OCI-LY3 (cell line): ENCODE measurements around the gene PLEKHA8.

Experiments
- EZH2phosphoT487 ChIP-seq: fragments of 200-600 bp; shearing (Covaris generic); IDR thresholded peaks from 2 replicates; pipeline ENCODE4 v1.6.1; 2018; ENCODE audit warnings: antibody characterized with exemption, mixed run types, low read depth
- TF ChIP-seq, protein P1 (sequence below): fragments of 200-600, 300-600 bp; sonication (generic); IDR thresholded peaks from 2 replicates; pipeline ENCODE4 v1.5.1; 2014; ENCODE audit warnings: antibody characterized with exemption, low read length, low read depth

DNA sequence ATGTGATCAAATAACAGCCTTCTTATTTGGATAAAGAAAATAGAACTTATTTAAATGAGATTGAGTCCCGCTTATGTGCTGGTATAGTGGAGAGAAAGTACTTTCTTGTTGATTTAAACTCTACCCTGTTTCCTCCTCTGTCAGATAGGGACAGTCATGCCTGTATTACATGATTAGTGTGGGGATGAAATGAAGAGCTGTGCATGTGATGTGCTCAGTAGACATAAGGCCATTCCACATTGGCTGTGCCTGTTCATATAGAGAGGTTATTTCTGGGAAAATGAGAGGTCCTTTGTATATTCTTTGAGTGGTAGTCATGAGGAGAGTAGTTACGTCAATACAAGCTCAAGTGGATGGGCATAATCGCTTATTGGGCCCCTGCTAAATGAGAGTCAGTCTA lies 112.2 kb downstream of the PLEKHA8 start:
- TF ChIP-seq, protein P1, sequence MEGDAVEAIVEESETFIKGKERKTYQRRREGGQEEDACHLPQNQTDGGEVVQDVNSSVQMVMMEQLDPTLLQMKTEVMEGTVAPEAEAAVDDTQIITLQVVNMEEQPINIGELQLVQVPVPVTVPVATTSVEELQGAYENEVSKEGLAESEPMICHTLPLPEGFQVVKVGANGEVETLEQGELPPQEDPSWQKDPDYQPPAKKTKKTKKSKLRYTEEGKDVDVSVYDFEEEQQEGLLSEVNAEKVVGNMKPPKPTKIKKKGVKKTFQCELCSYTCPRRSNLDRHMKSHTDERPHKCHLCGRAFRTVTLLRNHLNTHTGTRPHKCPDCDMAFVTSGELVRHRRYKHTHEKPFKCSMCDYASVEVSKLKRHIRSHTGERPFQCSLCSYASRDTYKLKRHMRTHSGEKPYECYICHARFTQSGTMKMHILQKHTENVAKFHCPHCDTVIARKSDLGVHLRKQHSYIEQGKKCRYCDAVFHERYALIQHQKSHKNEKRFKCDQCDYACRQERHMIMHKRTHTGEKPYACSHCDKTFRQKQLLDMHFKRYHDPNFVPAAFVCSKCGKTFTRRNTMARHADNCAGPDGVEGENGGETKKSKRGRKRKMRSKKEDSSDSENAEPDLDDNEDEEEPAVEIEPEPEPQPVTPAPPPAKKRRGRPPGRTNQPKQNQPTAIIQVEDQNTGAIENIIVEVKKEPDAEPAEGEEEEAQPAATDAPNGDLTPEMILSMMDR = no peak
- TF ChIP-seq EZH2phosphoT487 = no peak
